Activated T-cell treated with anti-CD3 and anti-CD28 coated beads, Interleukin-2, amount 50 U/mL, for 4 hours (primary cell): ENCODE data around the gene KCNJ10. TPM values are rescaled to one million over a fixed set of nuclear protein-coding genes. Genes with fewer than 3 reads are reported as not detected.
"Not testable (repeated sequence)": the region's sequence is repeated elsewhere in the genome, so short reads cannot be mapped to it uniquely, and the experiment has no call there.

ENCODE experiments used
- ATAC-seq, 2 donors: fragments of 200-7000 bp; cut with Tn5 transposase; one replicate each; pipeline ENCODE4 v1.10.0; 2021
- DNase-seq: peaks from one replicate; pipeline ENCODE4 v3.0.0-alpha.2; 2020
- H3K27me3 Mint-ChIP-seq: one replicate; pipeline ENCODE4 v1.8.0; 2021; ENCODE audit warnings: low read depth, mixed read lengths
- H3K36me3 Mint-ChIP-seq: one replicate; pipeline ENCODE4 v1.8.0; 2022; ENCODE audit warnings: mixed read lengths; ENCODE audit not compliant: insufficient read depth
- H3K4me1 Mint-ChIP-seq: one replicate; pipeline ENCODE4 v1.8.0; 2021; ENCODE audit warnings: low read depth, mixed read lengths
- H3K4me3 Mint-ChIP-seq: one replicate; pipeline ENCODE4 v1.8.0; 2021; ENCODE audit warnings: mild to moderate bottlenecking, moderate library complexity, mixed read lengths
- H3K9me3 Mint-ChIP-seq: one replicate; pipeline ENCODE4 v1.8.0; 2021; ENCODE audit warnings: mixed read lengths
- total RNA-seq, 3 donors: library from RNA; stranded (reverse); gene quantifications; one replicate each; pipeline ENCODE4 v1.2.1, GENCODE V29; 2021

The KCNJ10 gene
- total RNA-seq, 3 donors from 2014 or later = 0.32 TPM; not detected in 2

GRCh38 chr1:160066829-160067745, 2.9 kb downstream of the KCNJ10 start:
- Mint-ChIP-seq H3K4me3 (no peak overlapping the region), H3K4me1 (peaks cover 10% of the 10 kb centered on the region), H3K36me3 (no peaks in the 10 kb centered on the region), H3K27me3 (peaks cover 34% of the 10 kb centered on the region), H3K9me3 (no peaks in the 10 kb centered on the region)
- no peak for DNase-seq
- no peak for ATAC-seq

- Mint-ChIP-seq H3K4me1 (peaks cover 2% of the 10 kb centered on the region), H3K27me3 (peaks cover 17% of the 10 kb centered on the region), H3K36me3 (no peaks in the 10 kb centered on the region), H3K9me3 (no peaks in the 10 kb centered on the region), H3K4me3 (no peak overlapping the region)
- ATAC-seq (no peak), DNase-seq (no peak)
These were observed 5.2 kb downstream of the KCNJ10 start for GRCh38 chr1:160064746-160065145.

GRCh38 chr1:160064164-160064563, 5.8 kb downstream of the KCNJ10 start:
- no peaks in the 10 kb centered on the region for H3K9me3 Mint-ChIP-seq
- ATAC-seq = no peak
- no peak overlapping the region for H3K4me3 Mint-ChIP-seq
- H3K4me1 Mint-ChIP-seq = no peaks in the 10 kb centered on the region
- no peak for DNase-seq
- H3K27me3 Mint-ChIP-seq = peaks cover 15% of the 10 kb centered on the region
- no peaks in the 10 kb centered on the region for H3K36me3 Mint-ChIP-seq

GRCh38 chr1:160063176-160063575, 6.8 kb downstream of the KCNJ10 start:
- Mint-ChIP-seq H3K27me3 (peaks cover 12% of the 10 kb centered on the region), H3K36me3 (no peaks in the 10 kb centered on the region), H3K9me3 (no peaks in the 10 kb centered on the region), H3K4me1 (no peaks in the 10 kb centered on the region), H3K4me3 (no peak overlapping the region)
- no peak for DNase-seq
- no peak for ATAC-seq

GRCh38 chr1:160062230-160062532, 7.8 kb downstream of the KCNJ10 start:
- ATAC-seq (no peak), DNase-seq (no peak)
- Mint-ChIP-seq H3K4me3 (no peak overlapping the region), H3K9me3 (no peaks in the 10 kb centered on the region), H3K36me3 (no peaks in the 10 kb centered on the region), H3K4me1 (no peaks in the 10 kb centered on the region), H3K27me3 (peaks cover 10% of the 10 kb centered on the region)

GRCh38 chr1:160061369-160062229, 8.4 kb downstream of the KCNJ10 start:
- no peaks in the 10 kb centered on the region for H3K36me3 Mint-ChIP-seq
- H3K9me3 Mint-ChIP-seq = no peaks in the 10 kb centered on the region
- no peaks in the 10 kb centered on the region for H3K4me1 Mint-ChIP-seq
- no peak for ATAC-seq
- no peak overlapping the region for H3K4me3 Mint-ChIP-seq
- peaks cover 11% of the 10 kb centered on the region for H3K27me3 Mint-ChIP-seq
- no peak for DNase-seq

DNA sequence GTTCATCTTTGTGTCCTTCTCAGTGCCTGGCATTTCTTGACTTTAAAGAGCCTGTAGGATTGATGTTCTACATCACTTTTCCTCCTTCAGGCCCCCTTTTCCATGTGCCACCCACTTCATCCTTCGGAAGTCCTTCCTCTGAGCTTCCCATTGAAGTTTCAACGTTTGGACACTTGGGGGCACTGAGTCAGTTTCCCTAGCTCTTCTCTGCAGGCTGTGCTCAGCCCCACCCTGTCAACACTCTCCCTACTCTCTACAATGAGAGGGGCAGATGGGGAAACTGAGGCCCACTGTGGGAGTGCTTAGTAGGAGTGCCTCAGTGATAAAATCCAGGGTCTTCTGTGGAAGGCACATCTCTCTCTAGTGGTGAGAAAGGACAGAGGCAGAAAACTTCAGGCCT, 11.9 kb downstream of the KCNJ10 start:
- no peaks in the 10 kb centered on the region for H3K9me3 Mint-ChIP-seq
- H3K4me1 Mint-ChIP-seq = no peaks in the 10 kb centered on the region
- no peak for ATAC-seq
- DNase-seq = no peak
- no peak overlapping the region for H3K4me3 Mint-ChIP-seq
- H3K36me3 Mint-ChIP-seq = no peaks in the 10 kb centered on the region
- peaks cover 36% of the 10 kb centered on the region for H3K27me3 Mint-ChIP-seq

DNA sequence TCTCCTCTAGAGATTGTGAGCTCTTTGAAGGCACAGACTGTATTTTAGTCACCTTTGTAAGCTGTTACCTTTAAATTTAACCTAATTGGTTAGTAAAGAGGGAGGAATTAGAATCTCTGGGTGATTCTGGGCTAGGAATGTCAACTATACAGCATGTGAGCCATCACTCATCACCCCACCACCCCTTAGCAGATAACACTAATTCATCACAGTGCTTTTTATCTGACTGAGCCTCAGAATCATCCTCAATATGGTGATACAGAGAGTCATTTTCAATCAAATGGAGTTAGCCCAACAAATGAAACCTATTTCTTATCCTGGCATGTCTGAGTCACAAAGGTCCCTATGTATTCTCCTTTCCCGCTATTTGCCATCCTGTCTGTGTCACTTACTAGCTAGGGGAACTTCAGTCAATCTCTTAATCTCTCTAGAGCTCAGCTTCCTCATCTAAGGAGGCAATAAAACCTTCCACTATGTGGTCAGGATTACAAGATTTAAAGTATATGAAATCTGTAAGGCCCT, 13.3 kb downstream of the KCNJ10 start:
- DNase-seq (no peak), ATAC-seq (no peak)
- H3K4me1 Mint-ChIP-seq = no peaks in the 10 kb centered on the region
- no peak overlapping the region for H3K4me3 Mint-ChIP-seq
- H3K9me3 Mint-ChIP-seq = no peaks in the 10 kb centered on the region
- no peaks in the 10 kb centered on the region for H3K36me3 Mint-ChIP-seq
- peaks cover 37% of the 10 kb centered on the region for H3K27me3 Mint-ChIP-seq

DNA sequence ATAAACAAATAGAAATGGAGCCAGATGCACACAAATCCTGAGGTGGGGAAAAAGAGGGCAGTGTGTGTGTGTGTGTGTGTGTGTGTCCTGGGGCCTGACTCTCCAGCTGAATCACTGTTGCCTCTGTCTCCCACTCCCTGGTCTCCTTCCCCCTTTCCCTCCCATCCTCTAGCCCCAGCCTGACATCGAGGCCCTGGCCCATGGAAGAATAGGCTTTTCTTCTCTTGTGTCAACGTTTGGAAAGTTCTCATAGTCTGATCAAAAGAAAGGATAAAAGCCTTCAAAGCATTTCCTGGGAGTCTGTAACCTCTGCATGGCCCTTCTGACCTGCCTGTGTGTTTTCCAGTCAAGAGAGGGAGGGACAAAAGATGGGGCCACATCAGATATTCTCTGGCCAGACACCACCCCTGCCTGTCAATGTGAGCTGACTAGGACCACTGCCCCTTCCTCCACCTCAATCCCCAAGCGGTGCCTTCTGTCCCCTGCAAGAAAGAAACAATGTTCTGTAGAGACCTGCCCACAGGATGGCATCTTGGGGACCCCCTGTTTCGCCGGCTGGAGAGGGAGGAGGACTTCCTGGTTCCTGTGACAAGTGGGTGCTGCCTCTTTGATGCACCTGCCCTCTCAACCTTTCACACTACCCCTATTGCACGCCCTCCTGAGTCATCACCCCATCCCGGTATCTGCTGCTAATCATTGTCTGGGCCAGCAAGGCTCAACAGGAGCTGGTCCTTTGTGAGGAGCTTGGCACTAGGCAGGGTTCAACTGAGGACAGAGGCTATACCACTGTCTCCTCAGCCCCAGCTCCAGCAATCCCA, 16.2 kb downstream of the KCNJ10 start:
- no peaks in the 10 kb centered on the region for H3K36me3 Mint-ChIP-seq
- no peak for ATAC-seq
- no peak for DNase-seq
- no peaks in the 10 kb centered on the region for H3K4me1 Mint-ChIP-seq
- no peak overlapping the region for H3K4me3 Mint-ChIP-seq
- H3K9me3 Mint-ChIP-seq = no peaks in the 10 kb centered on the region
- peaks cover 37% of the 10 kb centered on the region for H3K27me3 Mint-ChIP-seq

DNA sequence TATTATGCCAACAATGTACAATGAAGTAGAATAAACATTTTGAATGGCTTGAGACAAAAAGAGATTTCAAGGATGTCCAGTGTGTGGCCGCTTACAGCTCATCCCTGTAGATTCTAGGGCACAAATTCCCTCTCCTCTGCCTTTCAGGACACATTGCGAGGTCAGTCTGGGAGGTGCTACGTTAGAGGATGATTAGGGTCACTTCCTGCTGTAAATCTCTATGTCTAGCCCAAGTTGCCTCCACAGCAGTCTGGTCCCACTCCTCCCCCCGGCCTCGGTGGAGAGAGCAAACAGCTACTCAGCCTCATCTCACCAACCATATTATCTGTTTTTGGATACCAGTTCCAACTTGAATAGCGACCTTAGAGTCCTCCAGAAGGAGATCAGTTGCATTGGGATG, 17.0 kb downstream of the KCNJ10 start:
- Mint-ChIP-seq H3K4me1 (no peaks in the 10 kb centered on the region), H3K4me3 (no peak overlapping the region), H3K36me3 (no peaks in the 10 kb centered on the region), H3K27me3 (peaks cover 31% of the 10 kb centered on the region), H3K9me3 (no peaks in the 10 kb centered on the region)
- ATAC-seq (no peak), DNase-seq (no peak)

GRCh38 chr1:160050619-160051018, 19.3 kb downstream of the KCNJ10 start:
- peaks cover 25% of the 10 kb centered on the region for H3K27me3 Mint-ChIP-seq

DNA sequence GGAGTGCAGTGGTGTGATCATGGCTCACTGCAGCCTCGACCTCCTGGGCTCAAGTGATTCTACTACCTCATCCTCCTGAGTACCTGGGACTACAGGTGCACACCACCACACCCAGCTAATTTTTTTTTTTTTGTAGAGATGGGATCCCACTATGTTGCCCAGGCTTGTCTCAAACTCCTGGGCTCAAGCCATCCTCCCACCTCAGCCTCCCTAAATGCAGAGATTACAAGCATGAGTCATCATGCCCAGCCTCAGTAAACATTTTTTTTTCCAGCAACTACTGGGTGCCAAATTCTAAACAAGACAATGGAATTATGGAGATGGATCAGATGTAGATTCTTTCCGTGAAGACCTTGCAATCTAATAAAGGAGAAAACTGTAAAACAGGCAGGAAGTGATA, 19.8 kb downstream of the KCNJ10 start:
- ATAC-seq, H3K36me3 Mint-ChIP-seq, H3K4me3 Mint-ChIP-seq, H3K9me3 Mint-ChIP-seq, H3K4me1 Mint-ChIP-seq, DNase-seq: not testable (repeated sequence)
- peaks cover 25% of the 10 kb centered on the region for H3K27me3 Mint-ChIP-seq

More at GRCh38 chr1:160050619-160051018, 19.3 kb downstream of the KCNJ10 start:
- no peak overlapping the region for H3K4me3 Mint-ChIP-seq
- DNase-seq (no peak), ATAC-seq (no peak)
- H3K9me3 Mint-ChIP-seq = no peaks in the 10 kb centered on the region
- no peaks in the 10 kb centered on the region for H3K36me3 Mint-ChIP-seq
- H3K4me1 Mint-ChIP-seq = peaks cover 9% of the 10 kb centered on the region

DNA sequence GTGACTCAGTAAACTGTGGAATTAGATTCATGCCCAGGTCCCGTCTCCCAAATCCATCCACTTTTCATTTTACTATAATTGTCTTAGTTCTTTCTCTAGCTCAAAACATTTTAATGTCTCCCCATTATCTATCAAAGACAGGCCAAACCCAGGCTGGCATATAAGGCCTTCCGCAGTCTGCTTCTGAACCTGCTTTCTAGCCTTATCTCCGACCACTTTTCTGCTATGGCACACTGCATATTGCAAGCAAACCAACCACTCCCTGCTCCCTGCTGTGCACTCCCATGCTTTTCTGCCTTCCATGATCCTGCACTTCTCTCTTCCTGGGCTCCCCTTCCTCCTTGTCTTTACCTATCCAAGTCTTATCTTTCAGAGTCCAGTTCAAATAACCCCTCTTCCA, 20.9 kb downstream of the KCNJ10 start:
- Mint-ChIP-seq H3K9me3 (no peaks in the 10 kb centered on the region), H3K36me3 (no peaks in the 10 kb centered on the region), H3K27me3 (peaks cover 16% of the 10 kb centered on the region), H3K4me1 (peaks cover 9% of the 10 kb centered on the region), H3K4me3 (no peak overlapping the region)
- DNase-seq (no peak), ATAC-seq (no peak)

DNA sequence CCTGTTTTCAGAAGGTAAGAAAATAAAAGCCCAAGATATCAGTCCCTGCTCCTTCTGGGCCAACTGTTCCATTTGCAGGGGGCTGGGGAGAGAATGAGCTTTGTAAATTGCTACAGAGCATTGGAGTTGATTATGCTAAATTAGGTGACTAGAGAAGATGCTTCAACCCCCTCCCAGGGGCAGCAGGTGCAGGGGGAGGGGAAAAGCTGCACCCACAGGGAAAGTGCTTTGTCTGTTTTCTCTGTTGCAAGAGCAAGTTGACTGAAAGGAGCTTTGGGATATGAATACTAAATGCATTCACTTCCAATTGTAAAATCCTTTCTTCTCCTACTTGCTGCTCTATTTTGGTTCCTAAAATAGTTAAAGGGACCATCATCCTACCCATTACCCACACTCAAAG, 21.6 kb downstream of the KCNJ10 start:
- peaks cover 9% of the 10 kb centered on the region for H3K27me3 Mint-ChIP-seq
- H3K4me3 Mint-ChIP-seq = no peak overlapping the region
- no peaks in the 10 kb centered on the region for H3K9me3 Mint-ChIP-seq
- DNase-seq (no peak), ATAC-seq (no peak)
- no peaks in the 10 kb centered on the region for H3K36me3 Mint-ChIP-seq
- H3K4me1 Mint-ChIP-seq = peaks cover 9% of the 10 kb centered on the region
